Superior temporal gyrus (tissue), 1 donor: ENCODE results near the gene PCNT.
"Not testable (repeated sequence)": the region's sequence is repeated elsewhere in the genome, so short reads cannot be mapped to it uniquely, and the experiment has no call there.

Source experiments
- DNase-seq: peaks from one replicate; pipeline ENCODE4 v3.0.0-alpha.2; 2016; ENCODE audit errors: extremely low spot score

Gene PCNT

DNA sequence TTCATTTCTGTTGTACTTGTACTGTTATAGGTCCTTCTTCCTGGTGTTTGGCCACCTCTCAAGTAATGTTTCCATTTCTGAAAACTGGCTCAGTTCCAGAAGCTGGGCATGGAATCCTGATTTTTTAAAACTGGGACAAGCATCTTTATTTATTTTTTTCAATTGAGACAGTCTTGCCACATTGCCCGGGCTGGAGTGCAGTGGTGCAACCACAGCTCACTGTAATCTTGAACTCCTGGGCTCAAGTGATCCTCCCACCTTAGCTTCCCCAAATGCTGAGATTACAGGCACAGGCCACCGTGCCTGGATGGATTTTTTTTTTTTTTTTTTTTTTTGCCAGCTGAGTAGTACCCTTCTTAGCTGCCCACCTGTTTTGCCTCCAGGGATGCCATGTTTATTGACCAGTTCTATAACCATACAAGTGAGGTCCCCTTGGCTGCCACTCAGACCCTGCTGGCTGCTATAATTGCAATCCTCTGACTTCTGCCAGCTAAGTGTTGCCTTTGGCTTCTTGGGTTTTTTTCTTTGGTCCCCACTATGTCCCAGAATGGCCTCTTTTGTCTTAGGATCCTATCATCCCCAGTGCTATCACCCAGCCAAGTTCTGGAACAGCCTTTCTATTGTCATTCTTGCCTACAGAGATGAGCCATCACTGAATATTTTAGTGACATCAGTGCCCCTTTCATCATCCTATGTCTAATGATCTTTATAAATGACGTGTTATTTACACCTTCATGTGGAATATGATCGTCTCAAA is 130.9 kb downstream of the PCNT start:
- DNase-seq, result peak; percentile 89

DNA sequence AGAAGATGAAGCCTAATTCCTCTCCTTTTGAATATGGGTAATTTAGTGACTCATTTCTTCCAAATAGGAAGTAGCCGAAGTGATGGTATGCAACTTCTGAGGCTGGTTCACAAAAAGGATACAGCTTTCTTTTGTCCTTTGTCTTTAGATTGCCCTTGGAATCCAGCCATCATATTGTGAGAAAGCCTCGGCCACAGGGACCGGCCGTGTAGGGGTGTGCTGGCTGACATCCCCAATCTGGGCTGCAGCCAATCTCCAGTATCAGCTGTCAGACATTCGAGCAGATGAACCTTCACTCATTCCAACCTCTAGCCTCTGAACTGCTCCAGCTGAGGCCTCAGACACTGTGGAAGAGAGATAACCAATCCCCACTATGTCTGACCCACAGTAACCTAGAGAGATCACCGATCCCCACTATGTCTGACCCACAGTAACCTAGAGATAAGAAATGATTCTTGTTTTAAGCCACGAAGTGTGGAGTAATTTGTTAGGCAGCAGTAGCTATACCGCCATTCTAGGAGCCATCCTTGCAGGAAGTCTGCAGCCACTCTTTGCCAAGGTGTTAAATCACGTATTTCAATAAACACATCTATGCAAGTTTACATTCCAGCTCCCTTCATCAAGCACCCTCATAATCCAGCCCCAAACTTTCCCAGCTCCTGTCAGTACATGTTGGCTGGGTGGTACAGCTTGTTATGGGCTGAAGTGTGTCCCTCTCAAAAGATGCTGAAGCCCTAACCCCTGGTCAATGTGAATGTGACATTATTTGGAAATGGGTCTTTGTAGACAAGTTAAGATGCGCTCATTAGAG is 131.8 kb downstream of the PCNT start:
- DNase-seq, result peak; percentile 88

DNA sequence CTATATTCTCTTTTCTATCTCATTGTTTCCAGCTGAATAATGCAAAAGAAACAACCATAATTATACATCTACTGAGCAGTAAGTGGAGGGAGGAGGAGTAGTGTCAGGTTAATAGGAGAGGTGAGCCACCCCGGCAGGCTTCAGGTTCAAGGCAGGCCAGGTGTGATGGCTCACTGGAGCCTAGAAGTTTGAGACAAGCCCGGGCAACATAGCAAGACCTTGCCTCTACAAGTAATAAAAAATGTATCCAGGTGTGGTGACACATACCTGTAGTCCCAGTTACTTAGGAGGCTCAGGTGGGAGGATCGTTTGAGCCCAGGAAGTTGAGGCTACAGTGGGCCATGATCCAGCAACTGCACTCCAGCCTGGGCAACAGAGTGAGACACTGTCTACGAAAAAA is 132.8 kb downstream of the PCNT start:
- DNase-seq, result no peak

DNA sequence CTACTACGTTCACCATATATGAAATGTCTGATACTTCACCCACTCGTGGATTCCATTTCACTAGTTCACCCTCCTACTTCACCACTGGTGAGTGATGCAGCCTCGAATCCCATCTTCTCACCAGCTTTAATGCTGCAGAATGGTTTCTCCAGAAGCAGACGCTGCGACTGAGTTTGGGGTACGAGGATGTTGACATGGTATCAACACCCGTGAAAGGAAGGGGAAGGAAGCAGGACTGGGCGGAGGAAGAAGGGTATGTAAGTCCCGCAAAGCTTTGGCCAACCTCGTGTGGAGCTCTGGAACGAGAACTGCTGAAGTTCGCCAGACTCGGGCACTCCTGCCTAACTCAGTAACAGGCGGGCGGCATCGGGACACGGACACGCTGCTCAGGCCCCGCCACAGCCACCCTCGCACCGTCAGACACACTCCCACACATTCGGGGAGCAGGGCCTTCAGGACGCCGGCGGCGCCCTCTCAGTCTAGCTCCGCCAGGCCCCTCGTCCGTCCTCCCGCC is 133.9 kb downstream of the PCNT start:
- DNase-seq, result peak; percentile 47

DNA sequence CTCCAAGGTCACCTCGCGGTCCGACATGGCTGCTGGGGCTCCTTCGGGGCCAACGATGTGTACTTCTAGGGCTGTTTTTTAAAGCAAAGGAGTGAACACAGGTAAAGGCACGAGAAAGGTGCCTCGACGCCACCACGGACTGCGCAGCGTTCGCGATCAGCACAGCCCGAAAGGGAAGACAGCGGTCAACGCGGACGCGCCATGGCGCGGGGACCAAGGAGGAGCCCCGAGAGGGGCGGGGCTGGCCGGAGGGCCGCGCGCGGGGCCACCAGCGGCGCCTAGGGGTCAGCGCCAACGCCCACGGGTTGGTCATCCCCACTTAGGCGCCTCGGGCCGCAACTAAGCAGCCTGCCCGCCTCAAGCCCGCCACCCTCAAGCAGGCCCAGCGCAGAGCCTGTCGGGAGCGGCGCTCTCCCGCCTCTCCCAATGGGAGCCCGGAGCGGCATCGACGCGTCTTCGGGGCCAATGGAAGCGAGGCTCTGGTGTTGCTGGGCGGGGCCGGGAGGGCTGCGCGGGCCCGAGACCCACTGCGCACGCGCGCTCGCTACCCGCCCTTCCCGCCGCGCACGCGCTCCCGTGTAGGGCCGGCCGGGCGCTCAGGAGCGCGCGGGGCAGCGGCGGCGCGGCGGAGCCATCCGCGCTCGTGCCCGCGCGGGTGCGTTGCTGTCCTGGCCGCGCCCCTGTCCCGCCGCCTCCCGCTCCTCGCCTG is 134.5 kb downstream of the PCNT start, which contains the start of gene DIP2A:
DIP2A (plus strand) TSS at position 577 of the 709 bp plus-strand sequence. CDS start 241 bp downstream, outside the sequence.
- peak; percentile 97 for DNase-seq

DNA sequence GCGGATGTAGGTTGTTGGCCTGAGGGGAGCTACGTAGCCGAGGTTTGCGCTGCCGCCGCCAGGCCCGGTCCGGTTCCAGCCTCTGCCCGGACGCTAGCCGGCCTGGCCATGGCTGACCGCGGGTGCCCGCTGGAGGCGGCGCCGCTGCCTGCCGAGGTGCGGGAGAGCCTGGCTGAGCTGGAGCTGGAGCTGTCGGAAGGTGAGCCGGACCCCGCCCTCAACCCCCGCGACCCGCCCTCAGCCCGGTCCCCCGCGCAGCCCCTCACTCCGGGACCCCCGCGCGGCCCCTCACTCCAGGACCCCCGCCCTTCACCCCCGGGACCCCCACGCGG is 135.0 kb downstream of the PCNT start:
- no peak for DNase-seq

DNA sequence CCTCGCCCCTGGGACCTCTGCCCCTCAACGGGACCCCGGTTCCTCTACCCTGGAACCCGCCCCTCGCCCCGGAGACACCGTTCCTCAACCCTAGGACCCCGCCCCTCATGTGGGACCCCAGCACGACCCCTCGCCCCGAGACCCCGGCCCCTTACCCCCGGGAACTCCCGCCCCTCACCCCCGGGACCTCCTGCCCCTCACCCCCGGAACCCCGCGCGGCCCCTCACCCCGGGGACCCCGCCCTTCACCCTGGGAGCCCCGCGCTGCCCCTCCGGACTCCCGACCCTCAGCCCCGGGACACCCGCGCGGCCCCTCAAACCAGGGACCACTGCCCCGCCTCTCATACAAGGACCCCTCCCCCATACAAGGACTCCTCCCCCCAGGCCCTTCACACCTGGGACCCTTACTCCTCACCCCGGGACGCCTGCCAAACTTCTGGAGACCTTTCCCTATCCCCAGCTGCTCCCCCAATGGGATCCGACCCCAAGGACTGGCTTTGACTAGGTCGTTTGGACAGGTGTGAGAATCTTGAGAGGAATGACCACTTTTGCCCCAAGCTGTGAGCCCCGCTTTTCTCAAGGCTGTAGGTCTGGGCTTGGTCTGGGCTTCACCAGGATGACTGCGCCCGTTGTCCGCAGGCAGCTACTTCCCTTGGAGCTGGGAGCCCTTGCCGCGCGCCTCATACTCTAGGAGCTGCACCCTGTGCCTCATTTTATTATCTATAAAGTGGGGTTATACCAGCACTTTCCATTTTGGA is 135.6 kb downstream of the PCNT start:
- DNase-seq, result no peak

DNA sequence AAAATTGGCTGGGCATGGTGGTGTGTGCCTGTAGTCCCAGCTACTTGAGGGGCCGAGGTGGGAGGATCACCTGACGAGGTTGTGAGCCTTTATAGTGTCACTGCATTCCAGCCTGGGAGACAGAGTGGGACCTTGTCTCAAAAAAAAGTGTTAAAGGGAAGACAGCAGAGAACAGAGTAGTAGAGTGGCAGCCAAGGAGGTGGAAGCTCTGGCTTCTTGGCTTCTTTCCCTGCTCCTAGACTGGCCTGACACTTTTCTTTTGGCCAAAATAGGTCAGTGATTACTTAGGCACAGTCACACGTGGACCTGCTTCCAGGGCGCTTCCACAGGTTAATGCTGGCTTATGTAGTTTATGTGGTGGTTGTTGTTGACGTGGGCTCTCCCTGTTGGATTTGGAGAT is 138.0 kb downstream of the PCNT start:
- no peak for DNase-seq

DNA sequence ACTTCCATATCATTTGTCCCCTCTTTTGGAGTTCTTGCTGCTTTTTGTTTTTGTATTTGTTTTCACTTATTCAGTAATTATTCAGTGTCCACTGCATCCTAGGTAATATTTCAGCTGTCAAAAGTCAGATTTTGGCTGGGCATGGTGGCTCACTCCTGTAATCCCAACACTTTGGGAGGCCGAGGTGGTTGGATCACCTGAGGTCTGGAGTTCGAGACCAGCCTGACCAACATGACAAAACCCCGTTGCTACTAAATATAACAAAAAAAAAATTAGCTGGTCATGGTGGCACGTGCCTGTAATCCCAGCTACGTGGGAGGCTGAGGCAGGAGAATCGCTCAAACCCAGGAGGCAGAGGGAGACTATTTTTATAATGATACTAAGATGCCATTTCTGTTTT is 141.2 kb downstream of the PCNT start:
- DNase-seq, result not testable (repeated sequence)

DNA sequence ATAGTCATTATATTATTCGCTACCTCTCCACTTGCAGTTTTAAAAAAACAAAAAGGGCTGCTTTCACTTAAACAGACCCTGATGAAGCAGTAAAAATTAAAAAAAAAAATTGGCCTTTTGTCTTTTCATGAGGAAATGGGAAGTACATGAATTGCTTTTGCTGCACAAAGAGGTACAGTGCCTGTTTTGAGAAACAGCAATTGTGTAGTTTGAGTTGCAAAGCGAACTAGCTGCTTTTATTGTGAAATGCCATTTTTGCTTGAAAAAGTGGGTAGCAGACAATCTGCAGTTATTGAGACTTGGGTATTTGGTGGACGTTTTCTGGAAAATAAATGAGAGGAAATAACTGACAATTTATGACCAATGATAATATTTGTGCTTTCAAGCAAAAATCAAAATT is 141.7 kb downstream of the PCNT start:
- no peak for DNase-seq

DNA sequence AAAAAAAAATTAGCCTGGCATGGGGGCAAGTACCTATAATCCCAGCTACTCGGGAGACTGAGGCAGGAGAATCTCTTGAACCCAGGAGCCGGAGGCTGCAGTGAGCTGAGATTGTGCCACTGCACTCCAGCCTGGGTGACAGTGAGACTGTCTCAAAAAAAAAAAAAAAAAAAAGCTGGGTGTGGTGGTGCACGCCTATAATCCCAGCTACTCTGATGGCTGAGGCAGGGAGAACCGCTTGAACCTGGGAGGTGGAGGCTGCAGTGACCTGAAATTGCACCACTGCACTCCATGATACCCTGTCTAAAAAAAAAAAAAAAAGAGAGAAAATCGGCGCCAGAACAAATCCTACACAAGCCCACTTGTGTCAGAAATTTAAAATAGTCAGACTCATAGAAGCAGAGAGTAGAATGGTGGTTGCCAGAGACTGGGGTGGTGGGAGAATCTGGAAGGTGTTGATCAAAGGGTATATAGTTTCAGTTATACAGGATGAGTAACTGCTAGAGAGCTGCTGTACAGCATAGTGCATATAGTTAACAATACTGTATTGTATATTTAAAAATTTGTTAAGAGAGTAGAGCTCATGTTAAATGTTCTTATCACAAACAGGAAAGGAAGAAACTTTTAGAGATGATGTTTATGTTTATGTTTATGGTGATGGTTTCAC is 144.3 kb downstream of the PCNT start:
- DNase-seq, result no peak

DNA sequence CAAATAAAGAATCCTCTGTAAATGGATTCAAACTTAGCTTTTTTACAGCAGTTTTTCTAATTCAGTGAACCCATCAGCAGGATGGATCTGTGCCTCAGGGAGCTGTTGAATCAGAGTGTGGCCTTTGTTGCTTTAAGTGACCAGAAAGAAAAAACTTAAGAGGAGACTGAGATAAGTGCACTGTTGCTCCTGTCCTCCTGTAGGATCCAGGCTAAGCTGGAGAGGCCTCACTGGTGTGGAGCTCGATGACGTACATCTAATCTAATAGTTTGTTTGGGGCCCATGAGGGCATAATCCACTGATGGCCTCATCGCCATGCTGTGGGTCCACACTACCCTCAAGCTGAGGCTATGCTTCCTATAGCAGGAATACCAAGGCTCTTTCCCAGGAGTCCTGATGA is 145.3 kb downstream of the PCNT start:
- no peak for DNase-seq

DNA sequence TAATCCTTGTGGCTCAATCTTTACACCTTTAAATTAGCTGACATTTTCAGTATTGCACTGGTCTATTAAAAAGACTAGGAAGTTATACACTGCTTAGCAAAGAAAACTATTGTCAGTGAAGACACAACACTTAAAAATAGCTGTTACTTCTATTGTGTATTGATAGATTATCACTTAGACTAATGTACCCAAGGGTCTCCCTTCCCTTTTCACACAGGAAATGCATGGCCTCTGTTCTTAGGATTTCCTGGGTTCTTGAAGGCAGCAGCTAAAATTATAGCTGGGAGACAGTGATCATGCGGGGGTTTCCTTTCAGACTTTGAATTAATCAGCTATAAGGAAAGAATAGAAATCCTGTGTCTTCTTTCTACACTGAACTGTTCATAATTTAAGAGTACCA is 147.6 kb downstream of the PCNT start:
- DNase-seq, result peak; percentile 11

DNA sequence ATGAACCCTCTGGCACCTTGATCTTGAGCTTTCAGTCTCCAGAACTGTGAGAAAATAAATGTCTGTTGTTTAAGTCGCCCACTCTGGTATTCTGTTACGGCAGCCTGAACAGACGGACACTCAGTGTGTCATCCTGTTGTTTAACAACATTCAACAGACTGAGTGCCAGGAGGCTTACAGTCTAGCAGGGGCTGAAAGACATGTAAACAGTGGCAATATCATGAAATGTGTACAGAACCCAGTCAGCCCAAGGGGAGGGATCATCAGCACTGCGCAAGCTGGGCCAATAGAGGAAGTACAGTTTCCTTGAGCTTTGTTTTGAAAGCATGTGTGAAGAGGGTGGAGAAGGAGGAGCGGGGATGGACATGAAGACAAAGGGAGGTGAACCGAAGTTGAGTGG is 148.3 kb downstream of the PCNT start:
- DNase-seq, result peak; percentile 12

DNA sequence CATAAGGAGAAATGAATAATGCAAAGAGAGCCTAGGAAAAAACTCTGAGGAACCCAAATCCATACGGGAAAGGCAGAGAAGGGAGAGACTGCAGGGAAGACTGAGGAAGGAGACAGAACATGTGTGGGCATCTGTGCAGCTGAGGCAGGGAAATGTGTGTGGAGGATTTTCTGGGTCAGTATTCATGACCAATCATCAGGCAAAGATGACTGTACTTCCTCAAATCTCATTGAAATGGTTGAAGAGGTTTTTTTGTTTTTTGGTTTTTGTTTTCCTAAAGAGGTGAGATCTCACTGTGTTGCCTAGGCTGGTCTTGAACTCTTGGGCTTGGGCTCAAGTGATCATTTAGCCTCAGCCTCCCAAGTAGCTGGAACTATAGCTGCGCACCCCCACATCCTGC is 150.4 kb downstream of the PCNT start:
- no peak for DNase-seq

DNA sequence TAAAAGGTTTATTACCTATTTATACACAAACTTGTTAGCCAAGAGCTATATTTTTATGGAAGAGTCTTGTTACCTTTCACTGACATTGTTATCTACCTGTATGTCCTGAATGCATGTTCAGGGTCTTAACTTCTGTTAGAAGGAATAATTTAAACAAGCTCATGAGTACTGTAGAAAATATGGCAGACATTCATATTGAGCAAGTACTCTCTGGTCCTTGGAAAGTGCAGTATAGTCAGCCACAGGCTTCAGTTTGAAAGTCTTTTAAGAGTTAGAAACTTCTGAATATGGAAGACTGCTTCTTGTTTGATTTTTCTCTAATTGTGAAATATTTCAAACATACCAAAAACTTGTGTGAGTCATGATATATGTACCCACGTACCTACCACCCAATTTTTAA is 151.3 kb downstream of the PCNT start:
- DNase-seq, result no peak

DNA sequence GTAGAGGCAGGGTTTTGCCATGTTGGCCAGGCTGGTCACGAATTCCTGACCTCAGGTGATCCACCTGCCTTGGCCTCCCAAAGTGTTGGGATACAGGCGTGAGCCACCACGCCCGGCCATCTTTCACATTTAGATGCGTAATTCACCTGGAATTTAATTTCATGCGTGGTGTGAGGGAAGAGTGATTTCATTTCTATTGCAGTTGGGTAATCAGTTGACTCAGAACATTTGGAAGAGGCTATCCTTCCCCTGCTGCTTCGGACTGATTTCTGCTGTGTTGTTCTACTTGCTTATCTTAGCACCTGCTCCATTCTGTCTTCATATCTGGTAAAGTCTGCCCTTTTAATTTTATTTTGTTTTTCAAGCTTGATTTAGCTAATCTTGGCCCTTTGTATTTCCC is 153.8 kb downstream of the PCNT start:
- no peak for DNase-seq

DNA sequence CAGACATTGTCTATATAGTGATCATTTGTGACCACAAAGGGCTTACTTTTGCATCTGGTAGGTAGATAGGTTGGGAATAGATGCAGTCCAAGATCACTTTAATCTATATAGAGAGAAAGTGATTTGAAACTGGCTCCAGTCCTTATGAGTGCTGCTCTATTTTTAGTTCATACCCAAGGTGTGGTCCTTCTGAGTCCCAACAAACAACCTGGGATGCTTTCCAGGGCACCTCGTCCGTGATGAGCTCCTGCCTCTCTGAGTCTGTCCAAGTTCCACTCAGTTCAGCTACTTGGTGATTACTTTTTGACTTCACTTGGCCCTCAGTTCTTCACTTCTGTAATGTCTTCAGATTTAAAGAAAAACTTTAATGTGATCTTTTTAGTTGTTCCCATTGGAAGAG is 155.0 kb downstream of the PCNT start:
- no peak for DNase-seq

DNA sequence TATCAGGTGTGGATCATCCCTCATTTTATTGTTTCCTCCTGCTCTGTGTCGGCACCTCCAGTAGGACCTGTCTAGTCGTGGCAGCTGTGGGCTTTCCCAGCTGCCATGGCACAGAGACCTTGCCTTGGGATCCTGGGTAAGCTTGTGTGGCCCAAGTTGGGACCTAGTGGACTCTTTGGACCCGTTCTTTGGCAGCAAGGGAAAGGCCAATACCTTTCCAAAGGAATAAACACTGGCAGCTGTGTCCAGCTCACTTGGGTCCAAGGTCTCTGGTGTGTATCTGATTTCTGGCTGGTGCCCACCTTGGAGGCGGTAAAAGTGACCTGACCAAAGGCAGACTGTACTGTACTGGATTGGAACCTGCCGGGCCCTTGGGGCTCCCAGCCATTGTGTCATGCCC is 156.5 kb downstream of the PCNT start:
- no peak for DNase-seq

DNA sequence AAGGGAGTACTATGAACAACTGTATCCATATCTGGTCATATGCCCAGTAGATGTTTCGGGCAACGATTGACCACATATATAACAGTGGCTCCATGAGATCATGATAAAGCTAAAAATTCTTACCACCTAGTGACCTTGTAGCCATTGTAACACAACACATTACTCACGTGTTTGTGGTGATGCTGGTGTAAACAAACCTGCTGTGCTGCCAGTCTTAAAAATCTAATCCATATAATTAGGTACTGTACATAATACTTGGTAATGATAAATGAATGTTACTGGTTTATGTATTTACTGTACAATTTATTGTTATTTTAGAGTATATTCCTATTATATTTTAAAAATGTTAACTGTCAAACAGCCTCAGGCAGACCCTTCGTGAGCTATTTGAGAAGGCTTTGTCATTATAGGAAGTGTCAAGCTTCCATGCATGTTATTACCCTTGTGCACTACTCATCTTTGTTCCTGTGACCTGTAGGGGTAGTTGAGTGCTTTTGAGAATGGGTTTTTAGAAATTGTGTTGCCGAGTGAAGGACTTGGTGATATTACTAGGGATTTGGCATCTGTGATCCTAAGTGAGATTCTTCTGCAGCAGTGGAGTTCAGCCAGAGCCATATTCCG is 158.4 kb downstream of the PCNT start:
- DNase-seq, result no peak

DNA sequence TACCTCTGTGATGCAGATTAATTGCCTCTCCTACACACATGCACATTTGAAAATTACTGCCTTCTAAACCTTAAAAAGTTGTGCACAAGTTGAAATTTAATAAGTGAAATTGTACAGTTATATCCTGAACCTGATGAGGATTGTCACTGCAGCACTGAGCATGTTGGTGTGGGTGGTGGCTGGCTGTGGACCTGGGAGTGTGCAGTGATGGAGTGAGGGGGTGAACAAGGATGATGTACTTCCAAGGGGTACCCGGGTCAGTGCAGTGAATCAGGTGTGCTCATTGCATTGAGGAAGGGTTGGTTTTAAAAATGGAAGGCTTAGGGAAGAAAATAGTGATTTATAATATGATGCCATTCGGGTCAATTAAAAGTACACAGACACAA is 158.9 kb downstream of the PCNT start:
- DNase-seq, result no peak
